LNCaP clone FGC (cell line): ENCODE results near the gene EEF1A2.

Source experiments
- DNase-seq: peaks from one replicate; pipeline ENCODE4 v3.0.0-alpha.2; 2011; ENCODE audit warnings: low read depth
- H3K4me3 ChIP-seq: 2 replicates; pipeline ENCODE4 v1.5.1; 2011; ENCODE audit warnings: mild to moderate bottlenecking, low read depth, low read length, control low read depth
- CTCF ChIP-seq: IDR thresholded peaks from 2 replicates; pipeline ENCODE4 v1.5.1; 2012; ENCODE audit warnings: mild to moderate bottlenecking; ENCODE audit not compliant: control insufficient read depth, insufficient read depth; ENCODE audit errors: extremely low read depth

Gene EEF1A2

GRCh38 chr20:63456429-63457284 lies 42.2 kb downstream of the EEF1A2 start:
- DNase-seq, result no peak
- TF ChIP-seq CTCF, result no peak
- no peak overlapping the region for H3K4me3 ChIP-seq

- no peak for TF ChIP-seq CTCF
- DNase-seq, result no peak
- no peak overlapping the region for H3K4me3 ChIP-seq
Measured at GRCh38 chr20:63455568-63455859, 43.4 kb downstream of the EEF1A2 start.

- DNase-seq, result no peak
- no peak for TF ChIP-seq CTCF
- no peak overlapping the region for H3K4me3 ChIP-seq
Measured at GRCh38 chr20:63454731-63455567, 43.9 kb downstream of the EEF1A2 start.

- TF ChIP-seq CTCF, result no peak
- DNase-seq, result no peak
- no peak overlapping the region for H3K4me3 ChIP-seq
Measured at GRCh38 chr20:63452821-63453523, 45.9 kb downstream of the EEF1A2 start.

GRCh38 chr20:63452341-63452740 lies 46.5 kb downstream of the EEF1A2 start:
- H3K4me3 ChIP-seq, result no peak overlapping the region
- no peak for DNase-seq
- TF ChIP-seq CTCF, result no peak

- no peak for DNase-seq
Measured at GRCh38 chr20:63451821-63452220, 47.1 kb downstream of the EEF1A2 start.

More at GRCh38 chr20:63451821-63452220, 47.1 kb downstream of the EEF1A2 start:
- no peak overlapping the region for H3K4me3 ChIP-seq
- no peak for TF ChIP-seq CTCF
